Panc1 (cell line): Measurements from ENCODE around the gene FMO1. TPM values are rescaled to one million over a fixed set of nuclear protein-coding genes. Genes with fewer than 3 reads are reported as not detected.

Experiments used
- ATAC-seq: fragments of 200-7000 bp; cut with Tn5 transposase; 2 replicates; pipeline ENCODE4 v1.9.1; 2020; ENCODE audit warnings: mild to moderate bottlenecking, moderate library complexity
- BruUV-seq: library from RNA; stranded (reverse); fragments of 400-500 nt; replicated peaks from 2 replicates; lab custom pipeline; 2021; lab: Mats Ljungman, UMichigan
- CTCF ChIA-PET: fragments of 300-600 bp; sonication (Branson Sonifier 250); formaldehyde crosslinking; loops from one replicate; lab custom pipeline; 2022; ENCODE audit warnings: antibody characterized with exemption; lab: Charles Lee
- POLR2A ChIA-PET: fragments of 300-600 bp; sonication (Branson Sonifier 250); formaldehyde crosslinking; loops from one replicate; lab custom pipeline; 2022; ENCODE audit warnings: antibody characterized with exemption; lab: Charles Lee
- DNase-seq: peaks from one replicate; pipeline ENCODE4 v3.0.0-alpha.2; 2010; ENCODE audit warnings: low read depth, low spot score
- H3K27ac ChIP-seq: 2 replicates; pipeline ENCODE4 v1.5.1; 2011; ENCODE audit warnings: mild to moderate bottlenecking, low read length, inconsistent platforms
- H3K27me3 ChIP-seq: fragments of 200-500 bp; sonication (Bioruptor generic); 2 replicates; pipeline ENCODE4 v1.6.0; 2014; ENCODE audit warnings: low read length, inconsistent platforms; ENCODE audit not compliant: control insufficient read depth, insufficient read depth
- H3K36me3 ChIP-seq: fragments of 200-500 bp; sonication (Bioruptor generic); 2 replicates; pipeline ENCODE4 v1.5.1; 2014; ENCODE audit warnings: inconsistent platforms, mild to moderate bottlenecking, low read length, moderate library complexity; ENCODE audit not compliant: control insufficient read depth, insufficient read depth
- H3K4me1 ChIP-seq: 2 replicates; pipeline ENCODE4 v1.5.1; 2011; ENCODE audit warnings: inconsistent platforms, mild to moderate bottlenecking, low read length, moderate library complexity; ENCODE audit not compliant: control insufficient read depth, insufficient read depth
- H3K4me3 ChIP-seq, 2 experiments: 2 replicates each; pipeline ENCODE4 v1.5.1; 2011 to 2012; ENCODE audit warnings: low read depth in 2 of 2, low read length in 2 of 2, mild to moderate bottlenecking in 2 of 2, inconsistent platforms in 1 of 2, moderate library complexity in 1 of 2
- H3K9me3 ChIP-seq: fragments of 200-500 bp; sonication (Bioruptor generic); 2 replicates; pipeline ENCODE4 v1.5.1; 2014; ENCODE audit warnings: low read depth, mild to moderate bottlenecking, inconsistent platforms, low read length, moderate library complexity; ENCODE audit not compliant: control insufficient read depth, insufficient read depth
- POLR2AphosphoS5 ChIP-seq: IDR thresholded peaks from 2 replicates; pipeline ENCODE4 v1.6.1; 2012; ENCODE audit warnings: mild to moderate bottlenecking, low read depth, low read length, moderate library complexity
- REST ChIP-seq, 2 experiments: IDR thresholded peaks; 2 replicates each; pipeline ENCODE4 v1.6.1; 2011 to 2012; ENCODE audit warnings: low read depth in 2 of 2, control low read depth in 1 of 2, low read length in 1 of 2, mild to moderate bottlenecking in 1 of 2, moderate library complexity in 1 of 2; ENCODE audit not compliant: insufficient read depth in 1 of 2
- SIN3A ChIP-seq: IDR thresholded peaks from 2 replicates; pipeline ENCODE4 v1.6.1; 2012; ENCODE audit warnings: low read depth, mild to moderate bottlenecking, low read length, moderate library complexity, borderline replicate concordance; ENCODE audit not compliant: insufficient read depth
- TCF7L2 ChIP-seq: IDR thresholded peaks from 2 replicates; pipeline ENCODE4 v1.6.1; 2011; ENCODE audit warnings: mild to moderate bottlenecking, low read depth, low read length, inconsistent platforms
- in situ Hi-C: cut with HindIII; loops from 2 replicates; pipeline ENCODE4 v1.10.0; 2016; ENCODE audit warnings: low sequenced_read_pairs, low pct_unique_long_range_greater_than_20kb
- intact Hi-C: fragments of 100-400 bp; cut with micrococcal nuclease; formaldehyde crosslinking; loops from one replicate; pipeline ENCODE4 v1.10.0; 2022; ENCODE audit not compliant: unreplicated experiment
- total RNA-seq: library from RNA; stranded (reverse); gene quantifications from one replicate; pipeline ENCODE4 v1.2.1, GENCODE V29; 2021; ENCODE audit not compliant: unreplicated experiment
- TF ChIP-seq, protein P1 (sequence below): fragments of 450-650 bp; IDR thresholded peaks from 2 replicates; pipeline ENCODE4 v1.5.1; 2017; ENCODE audit warnings: mild to moderate bottlenecking

FMO1 gene
- total RNA-seq, 1 experiment from 2014 or later, result not detected

DNA sequence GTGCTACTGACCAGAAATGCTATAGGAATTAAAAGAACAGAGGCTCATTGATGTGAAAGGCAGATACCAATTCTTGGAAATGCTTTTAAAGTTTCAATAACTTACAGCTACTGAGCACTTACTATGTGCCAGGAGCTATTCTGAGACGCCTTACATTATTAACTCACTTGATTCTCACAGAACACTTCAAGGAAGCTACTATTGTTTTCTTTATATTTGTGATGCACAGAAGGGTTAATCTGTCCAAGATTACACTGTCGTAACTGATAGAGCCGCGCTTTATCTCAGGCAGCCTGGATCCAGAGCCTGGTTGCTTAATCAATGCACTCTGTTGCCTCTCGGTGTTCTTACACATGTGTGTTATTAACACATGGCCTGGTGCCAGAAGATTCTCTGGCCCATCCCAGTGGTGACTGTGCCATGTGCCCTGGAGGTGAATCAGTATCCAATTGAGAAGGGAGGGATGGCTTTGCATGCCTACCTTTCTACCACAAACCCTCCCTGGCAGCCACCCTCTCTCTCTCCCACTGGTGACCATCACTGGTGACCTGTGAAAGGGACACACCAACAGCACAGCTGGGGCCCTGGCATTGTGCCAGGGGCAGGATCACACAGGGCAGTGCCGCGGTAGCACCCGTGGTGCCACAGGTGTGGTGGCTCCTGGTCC, 8.8 kb downstream of the FMO1 start:
- intact Hi-C loops (no loop called here), in situ Hi-C loops (no loop called here)
- no peak for TF ChIP-seq REST (IDR thresholded peaks at IDR 0.05; ENCODE audit: insufficient read depth in 1 of 2, low read depth in 2 of 2, low read length in 1 of 2)
- no peak for TF ChIP-seq SIN3A
- TF ChIP-seq, protein P1, sequence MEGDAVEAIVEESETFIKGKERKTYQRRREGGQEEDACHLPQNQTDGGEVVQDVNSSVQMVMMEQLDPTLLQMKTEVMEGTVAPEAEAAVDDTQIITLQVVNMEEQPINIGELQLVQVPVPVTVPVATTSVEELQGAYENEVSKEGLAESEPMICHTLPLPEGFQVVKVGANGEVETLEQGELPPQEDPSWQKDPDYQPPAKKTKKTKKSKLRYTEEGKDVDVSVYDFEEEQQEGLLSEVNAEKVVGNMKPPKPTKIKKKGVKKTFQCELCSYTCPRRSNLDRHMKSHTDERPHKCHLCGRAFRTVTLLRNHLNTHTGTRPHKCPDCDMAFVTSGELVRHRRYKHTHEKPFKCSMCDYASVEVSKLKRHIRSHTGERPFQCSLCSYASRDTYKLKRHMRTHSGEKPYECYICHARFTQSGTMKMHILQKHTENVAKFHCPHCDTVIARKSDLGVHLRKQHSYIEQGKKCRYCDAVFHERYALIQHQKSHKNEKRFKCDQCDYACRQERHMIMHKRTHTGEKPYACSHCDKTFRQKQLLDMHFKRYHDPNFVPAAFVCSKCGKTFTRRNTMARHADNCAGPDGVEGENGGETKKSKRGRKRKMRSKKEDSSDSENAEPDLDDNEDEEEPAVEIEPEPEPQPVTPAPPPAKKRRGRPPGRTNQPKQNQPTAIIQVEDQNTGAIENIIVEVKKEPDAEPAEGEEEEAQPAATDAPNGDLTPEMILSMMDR, result no peak
- no peak for TF ChIP-seq POLR2AphosphoS5
- TF ChIP-seq TCF7L2, result no peak
- ChIA-PET POLR2A (no interaction called here), CTCF (no interaction called here)
- no peak for ATAC-seq
- Histone ChIP-seq H3K9me3 (no peaks in the 10 kb centered on the region), H3K27ac (no peak overlapping the region), H3K27me3 (peaks cover 11% of the 10 kb centered on the region; the same call in 1 of the 2 replicates), H3K36me3 (no peaks in the 10 kb centered on the region), H3K4me1 (no peaks in the 10 kb centered on the region), H3K4me3 (no peak overlapping the region)
- no TSS peak for BruUV-seq
- DNase-seq, result no peak

- TF ChIP-seq REST (IDR thresholded peaks at IDR 0.05; ENCODE audit: insufficient read depth in 1 of 2, low read depth in 2 of 2, low read length in 1 of 2), result no peak
- TF ChIP-seq POLR2AphosphoS5, result no peak
- TF ChIP-seq SIN3A, result no peak
- TF ChIP-seq, protein P1, result no peak
- no peak for TF ChIP-seq TCF7L2
- ChIA-PET CTCF (no interaction called here), POLR2A (no interaction called here)
- BruUV-seq, result no TSS peak
- no peaks in the 10 kb centered on the region for H3K9me3 ChIP-seq
- H3K27ac ChIP-seq, result no peak overlapping the region
- no peaks in the 10 kb centered on the region for H3K36me3 ChIP-seq
- in situ Hi-C loops (no loop called here), intact Hi-C loops (no loop called here)
- DNase-seq (no peak), ATAC-seq (no peak)
- H3K27me3 ChIP-seq, result peaks cover 8% of the 10 kb centered on the region; the same call in 1 of the 2 replicates
- no peaks in the 10 kb centered on the region for H3K4me1 ChIP-seq
- no peak overlapping the region for H3K4me3 ChIP-seq
Measured at GRCh38 chr1:171257607-171258076, 9.3 kb downstream of the FMO1 start.
